Measurements from ENCODE around the gene PGBD1. TPM values are rescaled to one million over a fixed set of nuclear protein-coding genes. Genes with fewer than 3 reads are reported as not detected.
A peak's percentile ranks its signal among the peaks of the same experiment; 100 is the strongest.

The PGBD1 gene
- total and polyA plus RNA-seq, 10 of the 15 experiments (the other 5 are each of a cell fraction or from before 2014, with no cell fraction given), result 1.9 to 4.9 (median 3.8) TPM

DNA sequence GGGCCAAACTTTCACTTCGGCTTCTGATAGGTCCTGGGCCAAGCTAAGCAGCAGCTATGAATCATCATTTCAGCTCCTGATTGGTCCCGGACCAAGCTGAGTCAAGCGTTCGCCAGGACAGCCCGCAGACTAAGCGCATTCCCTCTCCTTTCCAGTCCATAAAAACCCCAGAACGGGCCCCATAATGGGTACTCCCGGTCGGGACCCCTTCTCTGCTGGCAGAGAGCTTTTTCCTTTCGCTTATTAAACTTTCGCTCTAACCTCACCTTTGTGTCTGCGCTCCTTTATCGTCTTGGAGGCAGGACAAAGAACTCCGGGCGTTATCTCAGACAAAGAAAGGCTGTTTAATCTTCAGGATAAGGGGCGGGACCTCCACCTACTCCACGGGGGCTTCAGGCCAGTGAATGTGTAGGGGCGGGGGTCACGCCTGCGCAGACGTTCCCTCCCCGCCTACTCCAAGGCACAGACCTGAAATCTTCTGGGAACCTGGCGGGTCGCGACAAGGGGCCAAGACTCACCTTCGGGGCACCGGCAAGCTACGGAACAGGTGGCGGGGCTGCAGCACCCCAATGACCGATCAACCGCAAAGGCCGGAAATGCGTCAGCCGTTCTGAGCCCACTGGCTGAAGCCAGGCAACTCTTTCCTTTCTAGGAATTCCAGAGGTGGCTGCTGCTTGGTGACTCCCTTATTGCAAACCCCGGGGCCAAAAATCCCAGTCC lies 54.4 kb downstream of the PGBD1 start, which contains the start of gene ZSCAN31 (continued):
- TF ChIP-seq BCLAF1 (IDR thresholded peaks at IDR 0.05) (no peak), ZNF687 (IDR thresholded peaks at IDR 0.05) (0 out of 2 replicates have a peak, but pooled peaks have one; percentile 34), NBN (IDR thresholded peaks at IDR 0.05) (0 out of 2 replicates have a peak, but pooled peaks have one; percentile 24), POU2F2 (IDR thresholded peaks at IDR 0.05; ENCODE audit: borderline replicate concordance, low read depth, low read length) (peak; percentile 21; the same call in 1 of the 3 replicates), IKZF2 (IDR thresholded peaks at IDR 0.05) (peak; percentile 77 to 82), MXI1 (IDR thresholded peaks at IDR 0.05; ENCODE audit: low read depth, low read length) (no peak; the same call in 1 of the 2 replicates), MTA2 (IDR thresholded peaks at IDR 0.05; ENCODE audit: low read depth) (peak; percentile 10; the same call in 1 of the 2 replicates), EGR1 (IDR thresholded peaks at IDR 0.05; ENCODE audit: borderline replicate concordance in 1 of 2, low read depth in 2 of 2, low read length in 2 of 2) (peak in 1 of 2 experiments; percentile 13; a peak in 1 of 3 replicates), GATAD2B (conservative IDR thresholded peaks at IDR 0.05; ENCODE audit: low read depth) (peak; percentile 63; the same call in 1 of the 2 replicates), SUPT20H (IDR thresholded peaks at IDR 0.05; ENCODE audit: borderline replicate concordance, control insufficient read depth, low read depth, low read length) (no peak), HDGF (IDR thresholded peaks at IDR 0.05) (no peak), NRF1 (conservative IDR thresholded peaks at IDR 0.05; ENCODE audit: low read depth, low read length) (peak; percentile 27; the same call in 1 of the 2 replicates), MEF2B (IDR thresholded peaks at IDR 0.05; ENCODE audit: partially characterized antibody, poor library complexity, severe bottlenecking) (no peak), BACH1 (IDR thresholded peaks at IDR 0.05; ENCODE audit: borderline replicate concordance) (peak; percentile 73), RFX5 (IDR thresholded peaks at IDR 0.05; ENCODE audit: low read depth, low read length) (peak; percentile 66; the same call in 1 of the 2 replicates), SP1 (IDR thresholded peaks at IDR 0.05; ENCODE audit: low read depth, low read length) (peak; percentile 57), YBX1 (IDR thresholded peaks at IDR 0.05) (no peak), YY1 (IDR thresholded peaks at IDR 0.05; ENCODE audit: low read depth, low read length) (peak; percentile 73), TCF12 (IDR thresholded peaks at IDR 0.05; ENCODE audit: low read depth, low read length) (0 out of 2 replicates have a peak, but pooled peaks have one; percentile 78)
- TF ChIP-seq, protein P1, sequence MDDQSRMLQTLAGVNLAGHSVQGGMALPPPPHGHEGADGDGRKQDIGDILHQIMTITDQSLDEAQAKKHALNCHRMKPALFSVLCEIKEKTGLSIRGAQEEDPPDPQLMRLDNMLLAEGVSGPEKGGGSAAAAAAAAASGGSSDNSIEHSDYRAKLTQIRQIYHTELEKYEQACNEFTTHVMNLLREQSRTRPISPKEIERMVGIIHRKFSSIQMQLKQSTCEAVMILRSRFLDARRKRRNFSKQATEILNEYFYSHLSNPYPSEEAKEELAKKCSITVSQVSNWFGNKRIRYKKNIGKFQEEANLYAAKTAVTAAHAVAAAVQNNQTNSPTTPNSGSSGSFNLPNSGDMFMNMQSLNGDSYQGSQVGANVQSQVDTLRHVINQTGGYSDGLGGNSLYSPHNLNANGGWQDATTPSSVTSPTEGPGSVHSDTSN (IDR thresholded peaks at IDR 0.05; ENCODE audit: insufficient replicate concordance, low read depth, low read length), result no peak
- TF ChIP-seq, protein P2, sequence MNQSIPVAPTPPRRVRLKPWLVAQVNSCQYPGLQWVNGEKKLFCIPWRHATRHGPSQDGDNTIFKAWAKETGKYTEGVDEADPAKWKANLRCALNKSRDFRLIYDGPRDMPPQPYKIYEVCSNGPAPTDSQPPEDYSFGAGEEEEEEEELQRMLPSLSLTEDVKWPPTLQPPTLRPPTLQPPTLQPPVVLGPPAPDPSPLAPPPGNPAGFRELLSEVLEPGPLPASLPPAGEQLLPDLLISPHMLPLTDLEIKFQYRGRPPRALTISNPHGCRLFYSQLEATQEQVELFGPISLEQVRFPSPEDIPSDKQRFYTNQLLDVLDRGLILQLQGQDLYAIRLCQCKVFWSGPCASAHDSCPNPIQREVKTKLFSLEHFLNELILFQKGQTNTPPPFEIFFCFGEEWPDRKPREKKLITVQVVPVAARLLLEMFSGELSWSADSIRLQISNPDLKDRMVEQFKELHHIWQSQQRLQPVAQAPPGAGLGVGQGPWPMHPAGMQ (IDR thresholded peaks at IDR 0.05; ENCODE audit: borderline replicate concordance), result no peak
